Suprapubic skin (tissue), 4 donors: ENCODE measurements around the gene INSYN2B.

Experiments
- POLR2A ChIP-seq, 2 donors: fragments of 450-650 bp; IDR thresholded peaks; one replicate each; pipeline ENCODE4 v1.6.1; 2017; ENCODE audit warnings: antibody characterized with exemption in 2 of 2, mild to moderate bottlenecking in 2 of 2, moderate library complexity in 2 of 2
- POLR2AphosphoS5 ChIP-seq, 3 donors: sonication (generic); formaldehyde crosslinking; IDR thresholded peaks; one replicate each; pipeline ENCODE4 v1.6.1; 2017; ENCODE audit warnings: antibody characterized with exemption in 3 of 3
- TF ChIP-seq, protein P1 (sequence below), 2 donors: fragments of 200-600 bp in 1 of 2; fragments of 450-650 bp in 1 of 2; sonication (generic) in 1 of 2; IDR thresholded peaks; one replicate each; pipeline ENCODE4 v1.5.1; 2016 to 2019; ENCODE audit warnings: antibody characterized with exemption in 2 of 2, mild to moderate bottlenecking in 1 of 2, moderate library complexity in 1 of 2

DNA sequence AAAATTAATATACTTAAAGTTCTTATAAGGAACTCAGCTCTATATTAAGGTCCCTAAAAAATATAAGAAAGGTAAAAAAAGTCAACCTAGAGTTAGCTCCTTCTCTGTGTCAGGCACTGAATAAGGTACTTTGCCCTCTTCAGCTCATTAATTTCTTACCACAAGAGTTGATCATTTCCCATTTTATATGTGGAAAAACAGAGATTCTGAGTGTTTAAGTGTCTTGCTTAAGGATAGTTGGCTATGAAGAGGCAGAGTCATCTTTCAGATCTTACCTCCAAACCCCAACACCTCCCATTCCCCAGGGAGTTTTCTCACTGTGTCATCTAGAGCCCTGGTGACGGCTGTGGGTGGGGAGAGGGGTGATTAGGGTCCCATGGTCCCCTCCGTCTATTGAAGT, 40.6 kb downstream of the INSYN2B start:
- TF ChIP-seq, protein P1, sequence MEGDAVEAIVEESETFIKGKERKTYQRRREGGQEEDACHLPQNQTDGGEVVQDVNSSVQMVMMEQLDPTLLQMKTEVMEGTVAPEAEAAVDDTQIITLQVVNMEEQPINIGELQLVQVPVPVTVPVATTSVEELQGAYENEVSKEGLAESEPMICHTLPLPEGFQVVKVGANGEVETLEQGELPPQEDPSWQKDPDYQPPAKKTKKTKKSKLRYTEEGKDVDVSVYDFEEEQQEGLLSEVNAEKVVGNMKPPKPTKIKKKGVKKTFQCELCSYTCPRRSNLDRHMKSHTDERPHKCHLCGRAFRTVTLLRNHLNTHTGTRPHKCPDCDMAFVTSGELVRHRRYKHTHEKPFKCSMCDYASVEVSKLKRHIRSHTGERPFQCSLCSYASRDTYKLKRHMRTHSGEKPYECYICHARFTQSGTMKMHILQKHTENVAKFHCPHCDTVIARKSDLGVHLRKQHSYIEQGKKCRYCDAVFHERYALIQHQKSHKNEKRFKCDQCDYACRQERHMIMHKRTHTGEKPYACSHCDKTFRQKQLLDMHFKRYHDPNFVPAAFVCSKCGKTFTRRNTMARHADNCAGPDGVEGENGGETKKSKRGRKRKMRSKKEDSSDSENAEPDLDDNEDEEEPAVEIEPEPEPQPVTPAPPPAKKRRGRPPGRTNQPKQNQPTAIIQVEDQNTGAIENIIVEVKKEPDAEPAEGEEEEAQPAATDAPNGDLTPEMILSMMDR (IDR thresholded peaks at IDR 0.05): no peak
- TF ChIP-seq POLR2AphosphoS5 (IDR thresholded peaks at IDR 0.05) (no peak), POLR2A (IDR thresholded peaks at IDR 0.05) (no peak)
